Lung (tissue), 12 donors: Measurements from ENCODE around the gene PARD6B. TPM values are rescaled to one million over a fixed set of nuclear protein-coding genes. Genes with fewer than 3 reads are reported as not detected.

Experiments used
- ATAC-seq: fragments of 200-7000 bp; cut with Tn5 transposase; one replicate; pipeline ENCODE4 v1.9.1; 2020; ENCODE audit warnings: moderate number of reproducible peaks; ENCODE audit not compliant: insufficient read depth, low FRiP score
- DNase-seq, 3 donors: peaks; one replicate each; pipeline ENCODE4 v3.0.0-alpha.2; 2013 to 2017
- H3K27ac ChIP-seq, 2 donors: one replicate each; pipeline ENCODE4 v1.5.1; 2013; ENCODE audit warnings: mild to moderate bottlenecking in 2 of 2, moderate library complexity in 2 of 2, control low read depth in 1 of 2, inconsistent platforms in 1 of 2, low read depth in 1 of 2, low read length in 1 of 2
- H3K27me3 ChIP-seq, 3 donors: one replicate each; pipeline ENCODE4 v1.5.1; 2013; ENCODE audit warnings: low read length in 2 of 3; ENCODE audit not compliant: control insufficient read depth in 3 of 3, insufficient read depth in 3 of 3
- H3K36me3 ChIP-seq, 4 donors: one replicate each; pipeline ENCODE4 v1.5.1; 2013; ENCODE audit warnings: low read length in 4 of 4, mild to moderate bottlenecking in 1 of 4, moderate library complexity in 1 of 4; ENCODE audit not compliant: control insufficient read depth in 4 of 4, insufficient read depth in 4 of 4
- H3K4me1 ChIP-seq, 5 donors: one replicate each; pipeline ENCODE4 v1.5.1; 2013; ENCODE audit warnings: low read length in 5 of 5, mild to moderate bottlenecking in 2 of 5, moderate library complexity in 1 of 5; ENCODE audit not compliant: control insufficient read depth in 5 of 5, insufficient read depth in 5 of 5
- H3K4me3 ChIP-seq: one replicate; pipeline ENCODE4 v1.5.1; 2013; ENCODE audit warnings: mild to moderate bottlenecking, control low read depth, moderate library complexity
- H3K9ac ChIP-seq, 2 donors: one replicate each; pipeline ENCODE4 v1.5.1; 2013; ENCODE audit warnings: low read length in 2 of 2, control low read depth in 1 of 2; ENCODE audit not compliant: insufficient read depth in 1 of 2
- H3K9me3 ChIP-seq, 4 donors: one replicate each; pipeline ENCODE4 v1.5.1; 2013; ENCODE audit warnings: low read length in 3 of 4, mild to moderate bottlenecking in 1 of 4, moderate library complexity in 1 of 4; ENCODE audit not compliant: control insufficient read depth in 4 of 4, insufficient read depth in 3 of 4
- WGBS, 2 donors: extraction: QIAGEN DNeasy Blood & Tissue Kit; methylation state at CpG; one replicate each; pipeline ENCODE4 v1.1.7; 2013; 5-methylcytosine and 5-hydroxymethylcytosine counted together
- polyA plus RNA-seq, 2 donors: library from polyadenylated mRNA; stranded (reverse); fragments of 200-250 nt; gene quantifications; one replicate each; pipeline ENCODE4 v1.2.1, GENCODE V29; 2013
- total RNA-seq, 2 donors: library from RNA; depleted of rRNA in 1 of 2; stranded (reverse); fragments of >200 nt in 1 of 2; gene quantifications; one replicate each; pipeline ENCODE4 v1.2.1, GENCODE V29; 2014 to 2021
- TF ChIP-seq, protein P1 (sequence below): IDR thresholded peaks from 2 replicates; pipeline ENCODE4 v1.5.1; 2012; ENCODE audit warnings: mild to moderate bottlenecking; ENCODE audit errors: control extremely low read depth, extremely low read depth
- donor health status: control.
- donor health status: control.
- donor health status: Bipolar disorder and iron deficiency.
- donor health status: healthy.
- donor health status: DM: yes; HTN: yes; CAD: no.

The PARD6B gene
- total and polyA plus RNA-seq, 4 donors, result 2.0 to 41.8 (median 25.8) TPM

DNA sequence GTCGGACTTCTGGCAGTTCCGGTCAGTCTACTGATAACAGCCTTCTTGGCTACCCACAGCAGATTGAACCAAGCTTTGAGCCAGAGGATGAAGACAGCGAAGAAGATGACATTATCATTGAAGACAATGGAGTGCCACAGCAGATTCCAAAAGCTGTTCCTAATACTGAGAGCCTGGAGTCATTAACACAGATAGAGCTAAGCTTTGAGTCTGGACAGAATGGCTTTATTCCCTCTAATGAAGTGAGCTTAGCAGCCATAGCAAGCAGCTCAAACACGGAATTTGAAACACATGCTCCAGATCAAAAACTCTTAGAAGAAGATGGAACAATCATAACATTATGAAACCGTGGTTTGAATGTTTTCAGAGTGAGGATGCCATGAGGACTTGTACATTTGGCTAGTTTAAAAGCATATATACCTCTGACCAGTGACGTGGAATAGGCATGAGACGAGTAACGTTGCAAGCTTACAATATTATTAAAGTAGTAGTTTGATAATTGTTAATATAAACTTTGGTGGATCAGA is 18.8 kb downstream of the PARD6B start:
- H3K9ac ChIP-seq, result no peak overlapping the region
- WGBS, 2 donors, result 78 to 84% methylated on average over 8 of the region's 8 CpGs
- H3K27me3 ChIP-seq, result no peaks in the 10 kb centered on the region
- H3K27ac ChIP-seq, result no peak overlapping the region
- H3K9me3 ChIP-seq, result no peaks in the 10 kb centered on the region
- TF ChIP-seq, protein P1, sequence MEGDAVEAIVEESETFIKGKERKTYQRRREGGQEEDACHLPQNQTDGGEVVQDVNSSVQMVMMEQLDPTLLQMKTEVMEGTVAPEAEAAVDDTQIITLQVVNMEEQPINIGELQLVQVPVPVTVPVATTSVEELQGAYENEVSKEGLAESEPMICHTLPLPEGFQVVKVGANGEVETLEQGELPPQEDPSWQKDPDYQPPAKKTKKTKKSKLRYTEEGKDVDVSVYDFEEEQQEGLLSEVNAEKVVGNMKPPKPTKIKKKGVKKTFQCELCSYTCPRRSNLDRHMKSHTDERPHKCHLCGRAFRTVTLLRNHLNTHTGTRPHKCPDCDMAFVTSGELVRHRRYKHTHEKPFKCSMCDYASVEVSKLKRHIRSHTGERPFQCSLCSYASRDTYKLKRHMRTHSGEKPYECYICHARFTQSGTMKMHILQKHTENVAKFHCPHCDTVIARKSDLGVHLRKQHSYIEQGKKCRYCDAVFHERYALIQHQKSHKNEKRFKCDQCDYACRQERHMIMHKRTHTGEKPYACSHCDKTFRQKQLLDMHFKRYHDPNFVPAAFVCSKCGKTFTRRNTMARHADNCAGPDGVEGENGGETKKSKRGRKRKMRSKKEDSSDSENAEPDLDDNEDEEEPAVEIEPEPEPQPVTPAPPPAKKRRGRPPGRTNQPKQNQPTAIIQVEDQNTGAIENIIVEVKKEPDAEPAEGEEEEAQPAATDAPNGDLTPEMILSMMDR, result no peak
- no peak overlapping the region for H3K4me3 ChIP-seq
- ATAC-seq, result no peak
- DNase-seq, result no peak
- H3K4me1 ChIP-seq, result peaks cover 0 to 6% (median 0%) of the 10 kb centered on the region in 5 donors
- peaks cover 0 to 4% (median 0%) of the 10 kb centered on the region in 4 donors for H3K36me3 ChIP-seq

DNA sequence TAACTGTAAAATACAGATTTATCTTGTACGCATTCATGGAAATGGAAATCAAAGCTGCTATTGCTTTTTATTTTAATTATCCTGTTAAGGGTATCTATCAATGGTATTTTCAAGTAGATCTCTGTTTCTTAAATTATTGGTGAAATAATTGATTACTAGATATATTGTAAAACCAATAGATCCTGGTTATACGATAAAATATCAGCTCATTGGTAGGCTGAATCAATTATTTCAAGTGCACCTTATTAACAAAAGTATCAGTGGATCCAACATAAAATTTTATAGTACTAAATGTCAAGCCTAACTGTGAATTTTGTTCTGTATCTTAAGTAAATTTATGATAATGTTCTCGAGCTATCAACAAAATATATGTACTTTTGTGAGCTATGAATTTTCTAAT is 21.8 kb downstream of the PARD6B start:
- no peak overlapping the region for H3K4me3 ChIP-seq
- H3K4me1 ChIP-seq, result no peaks in the 10 kb centered on the region
- DNase-seq (no peak), ATAC-seq (no peak)
- H3K27ac ChIP-seq, result no peak overlapping the region
- H3K9me3 ChIP-seq, result no peaks in the 10 kb centered on the region
- H3K9ac ChIP-seq, result no peak overlapping the region
- TF ChIP-seq, protein P1, result no peak
- WGBS, 2 donors, result 96 to 100% methylated on average over 3 of the region's 3 CpGs
- H3K27me3 ChIP-seq, result no peaks in the 10 kb centered on the region
- H3K36me3 ChIP-seq, result peaks cover 0 to 4% (median 0%) of the 10 kb centered on the region in 4 donors

DNA sequence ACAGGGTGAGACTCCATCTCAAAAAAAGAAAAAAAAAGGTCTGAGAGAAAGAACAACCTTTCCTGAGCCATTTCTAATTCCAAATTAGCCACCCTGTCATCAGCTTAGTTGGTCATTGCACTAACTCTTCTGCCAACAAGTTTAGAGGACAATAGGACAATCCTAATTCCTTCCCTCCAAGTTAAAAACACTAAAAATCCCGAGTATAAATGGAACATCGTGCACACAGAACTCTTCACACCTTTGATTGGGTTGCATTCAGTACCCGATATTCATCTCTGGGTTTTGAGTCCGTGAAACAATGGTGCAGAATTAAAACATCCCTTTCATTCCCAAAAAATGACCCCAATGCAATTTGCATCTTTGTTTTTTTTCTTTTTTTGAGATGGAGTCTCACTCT is 23.0 kb downstream of the PARD6B start:
- Histone ChIP-seq H3K9me3 (no peaks in the 10 kb centered on the region), H3K9ac (no peak overlapping the region), H3K4me3 (no peak overlapping the region), H3K27ac (no peak overlapping the region), H3K27me3 (no peaks in the 10 kb centered on the region), H3K36me3 (peaks cover 0 to 4% (median 0%) of the 10 kb centered on the region in 4 donors), H3K4me1 (no peaks in the 10 kb centered on the region)
- ATAC-seq (no peak), DNase-seq (no peak)
- 94 to 96% methylated on average over 4 of the region's 4 CpGs for WGBS, 2 donors
- TF ChIP-seq, protein P1, result no peak

DNA sequence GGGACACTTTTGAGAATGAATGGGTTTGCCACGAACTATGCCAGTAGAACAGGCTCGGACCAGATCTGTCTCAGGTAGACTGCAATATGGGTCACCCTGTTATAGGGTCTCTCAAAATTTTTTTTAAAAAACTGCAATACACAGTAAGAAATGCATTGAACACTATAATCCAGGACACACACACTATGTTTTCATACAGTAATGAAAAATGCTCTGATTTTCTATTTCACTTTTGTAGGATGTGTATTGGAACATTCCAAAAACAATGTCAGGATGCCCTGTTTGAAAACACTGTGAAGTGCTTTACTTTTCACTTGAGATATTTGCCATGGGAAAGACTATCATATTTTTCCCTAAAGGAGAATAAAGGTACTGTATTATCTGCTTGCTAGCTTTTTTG is 25.1 kb downstream of the PARD6B start:
- TF ChIP-seq, protein P1, result no peak
- Histone ChIP-seq H3K27ac (no peak overlapping the region), H3K4me3 (no peak overlapping the region), H3K4me1 (peaks cover 0 to 1% (median 0%) of the 10 kb centered on the region in 5 donors), H3K9me3 (no peaks in the 10 kb centered on the region), H3K27me3 (no peaks in the 10 kb centered on the region), H3K9ac (no peak overlapping the region), H3K36me3 (no peaks in the 10 kb centered on the region)
- ATAC-seq (no peak), DNase-seq (no peak)
- WGBS, 2 donors, result 81 to 92% methylated on average over 2 of the region's 2 CpGs
